ENCODE results near the gene CNOT8.
"Not testable (repeated sequence)": the region's sequence is repeated elsewhere in the genome, so short reads cannot be mapped to it uniquely, and the experiment has no call there.

The CNOT8 gene

DNA sequence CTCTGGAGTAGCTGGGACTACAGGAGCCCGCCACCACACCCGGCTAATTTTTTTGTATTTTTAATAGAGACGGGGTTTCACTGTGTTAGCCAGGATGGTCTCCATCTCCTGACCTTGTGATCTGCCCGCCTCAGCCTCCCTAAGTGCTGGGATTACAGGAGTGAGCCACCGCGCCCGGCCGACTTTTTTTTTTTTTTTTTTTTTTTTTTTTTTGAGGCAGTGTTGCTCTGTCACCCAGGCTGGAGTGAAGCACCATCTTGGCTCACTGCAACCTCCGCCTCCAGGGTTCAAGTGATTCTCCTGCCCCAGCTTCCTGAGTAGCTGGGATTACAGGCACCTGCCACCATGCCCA lies 22.8 kb upstream of the CNOT8 start:
- not testable (repeated sequence) for H3K79me1 ChIP-seq (ENCODE audit: low read length); H4K5ac ChIP-seq (ENCODE audit: low read length); H2BK120ac ChIP-seq (ENCODE audit: low read depth, low read length); H3K27ac ChIP-seq (ENCODE audit: low read depth, low read length); H3K4me1 ChIP-seq (ENCODE audit: control insufficient read depth, low read depth, low read length); H3K4ac ChIP-seq (ENCODE audit: low read depth, low read length); H4K8ac ChIP-seq (ENCODE audit: low read depth, low read length); H3K79me2 ChIP-seq (ENCODE audit: control insufficient read depth, insufficient read depth, low read length); H3K4me3 ChIP-seq (ENCODE audit: low read length); H3K36me3 ChIP-seq (ENCODE audit: control insufficient read depth, insufficient read depth, low read length); H3K9ac ChIP-seq (ENCODE audit: low read length); H2AK5ac ChIP-seq (ENCODE audit: low read length); H3K18ac ChIP-seq (ENCODE audit: low read length); H3K56ac ChIP-seq (ENCODE audit: low read length); H2BK5ac ChIP-seq (ENCODE audit: low read length); H3K4me2 ChIP-seq (ENCODE audit: low read length); H2BK15ac ChIP-seq (replicated peaks; ENCODE audit: low read depth); DNase-seq; H3K23ac ChIP-seq (ENCODE audit: low read length); H3K27me3 ChIP-seq (ENCODE audit: insufficient read depth, low read length, poor library complexity)
- no CpG with 5 or more reads among the region's 9 CpGs for WGBS (ENCODE audit: extremely low coverage, insufficient coverage, low lambda C conversion rate)

GRCh38 chr5:154836225-154836624 lies 22.2 kb upstream of the CNOT8 start:
- Histone ChIP-seq H4K8ac (ENCODE audit: low read depth, low read length) (no peak overlapping the region), H3K27me3 (ENCODE audit: insufficient read depth, low read length, poor library complexity) (no peaks in the 10 kb centered on the region), H3K23ac (ENCODE audit: low read length) (no peak overlapping the region), H2BK15ac (replicated peaks; ENCODE audit: low read depth) (no peak overlapping the region), H3K4me3 (ENCODE audit: low read length) (no peak overlapping the region), H3K4me1 (ENCODE audit: control insufficient read depth, low read depth, low read length) (peaks cover 4% of the 10 kb centered on the region), H3K9ac (ENCODE audit: low read length) (no peak overlapping the region), H2BK5ac (ENCODE audit: low read length) (no peak overlapping the region), H3K79me2 (ENCODE audit: control insufficient read depth, insufficient read depth, low read length) (no peaks in the 10 kb centered on the region), H3K56ac (ENCODE audit: low read length) (no peak overlapping the region), H3K27ac (ENCODE audit: low read depth, low read length) (no peak overlapping the region), H4K5ac (ENCODE audit: low read length) (no peak overlapping the region), H3K36me3 (ENCODE audit: control insufficient read depth, insufficient read depth, low read length) (peaks cover 2% of the 10 kb centered on the region), H3K4ac (ENCODE audit: low read depth, low read length) (no peak overlapping the region), H3K79me1 (ENCODE audit: low read length) (no peaks in the 10 kb centered on the region), H2AK5ac (ENCODE audit: low read length) (no peak overlapping the region), H3K18ac (ENCODE audit: low read length) (no peak overlapping the region), H3K4me2 (ENCODE audit: low read length) (no peak overlapping the region), H2BK120ac (ENCODE audit: low read depth, low read length) (no peak overlapping the region)
- WGBS (ENCODE audit: extremely low coverage, insufficient coverage, low lambda C conversion rate): no CpG with 5 or more reads among the region's 6 CpGs
- no peak for DNase-seq

- peaks cover 4% of the 10 kb centered on the region for H3K4me1 ChIP-seq (ENCODE audit: control insufficient read depth, low read depth, low read length)
- H4K8ac ChIP-seq (ENCODE audit: low read depth, low read length): no peak overlapping the region
- no peak overlapping the region for H4K5ac ChIP-seq (ENCODE audit: low read length)
- H3K9ac ChIP-seq (ENCODE audit: low read length): no peak overlapping the region
- H3K79me1 ChIP-seq (ENCODE audit: low read length): no peaks in the 10 kb centered on the region
- H3K36me3 ChIP-seq (ENCODE audit: control insufficient read depth, insufficient read depth, low read length): no peaks in the 10 kb centered on the region
- no peak overlapping the region for H2AK5ac ChIP-seq (ENCODE audit: low read length)
- H3K27ac ChIP-seq (ENCODE audit: low read depth, low read length): no peak overlapping the region
- no peaks in the 10 kb centered on the region for H3K27me3 ChIP-seq (ENCODE audit: insufficient read depth, low read length, poor library complexity)
- DNase-seq: no peak
- H3K4me3 ChIP-seq (ENCODE audit: low read length): no peak overlapping the region
- H3K4me2 ChIP-seq (ENCODE audit: low read length): no peak overlapping the region
- no peak overlapping the region for H3K4ac ChIP-seq (ENCODE audit: low read depth, low read length)
- no peak overlapping the region for H2BK15ac ChIP-seq (replicated peaks; ENCODE audit: low read depth)
- H3K79me2 ChIP-seq (ENCODE audit: control insufficient read depth, insufficient read depth, low read length): no peaks in the 10 kb centered on the region
- H3K18ac ChIP-seq (ENCODE audit: low read length): no peak overlapping the region
- no peak overlapping the region for H3K23ac ChIP-seq (ENCODE audit: low read length)
- no peak overlapping the region for H2BK5ac ChIP-seq (ENCODE audit: low read length)
- H3K56ac ChIP-seq (ENCODE audit: low read length): no peak overlapping the region
- no peak overlapping the region for H2BK120ac ChIP-seq (ENCODE audit: low read depth, low read length)
- WGBS (ENCODE audit: extremely low coverage, insufficient coverage, low lambda C conversion rate): no CpG with 5 or more reads among the region's 6 CpGs
Measured at GRCh38 chr5:154837009-154837901, 21.2 kb upstream of the CNOT8 start.

GRCh38 chr5:154840435-154841272 lies 17.8 kb upstream of the CNOT8 start:
- no peak overlapping the region for H3K9ac ChIP-seq (ENCODE audit: low read length)
- no peaks in the 10 kb centered on the region for H3K79me1 ChIP-seq (ENCODE audit: low read length)
- no peak overlapping the region for H3K23ac ChIP-seq (ENCODE audit: low read length)
- no peak overlapping the region for H3K4me2 ChIP-seq (ENCODE audit: low read length)
- no peak overlapping the region for H4K8ac ChIP-seq (ENCODE audit: low read depth, low read length)
- no peak overlapping the region for H3K4me3 ChIP-seq (ENCODE audit: low read length)
- no peaks in the 10 kb centered on the region for H3K79me2 ChIP-seq (ENCODE audit: control insufficient read depth, insufficient read depth, low read length)
- DNase-seq: peak; percentile 81
- H4K5ac ChIP-seq (ENCODE audit: low read length): no peak overlapping the region
- no peak overlapping the region for H2AK5ac ChIP-seq (ENCODE audit: low read length)
- H3K4ac ChIP-seq (ENCODE audit: low read depth, low read length): no peak overlapping the region
- no CpG with 5 or more reads among the region's 6 CpGs for WGBS (ENCODE audit: extremely low coverage, insufficient coverage, low lambda C conversion rate)
- H3K36me3 ChIP-seq (ENCODE audit: control insufficient read depth, insufficient read depth, low read length): no peaks in the 10 kb centered on the region
- H3K56ac ChIP-seq (ENCODE audit: low read length): no peak overlapping the region
- no peak overlapping the region for H2BK15ac ChIP-seq (replicated peaks; ENCODE audit: low read depth)
- no peak overlapping the region for H3K18ac ChIP-seq (ENCODE audit: low read length)
- H3K27me3 ChIP-seq (ENCODE audit: insufficient read depth, low read length, poor library complexity): no peaks in the 10 kb centered on the region
- no peak overlapping the region for H2BK5ac ChIP-seq (ENCODE audit: low read length)
- H2BK120ac ChIP-seq (ENCODE audit: low read depth, low read length): no peak overlapping the region
- H3K4me1 ChIP-seq (ENCODE audit: control insufficient read depth, low read depth, low read length): no peaks in the 10 kb centered on the region
- no peak overlapping the region for H3K27ac ChIP-seq (ENCODE audit: low read depth, low read length)

DNA sequence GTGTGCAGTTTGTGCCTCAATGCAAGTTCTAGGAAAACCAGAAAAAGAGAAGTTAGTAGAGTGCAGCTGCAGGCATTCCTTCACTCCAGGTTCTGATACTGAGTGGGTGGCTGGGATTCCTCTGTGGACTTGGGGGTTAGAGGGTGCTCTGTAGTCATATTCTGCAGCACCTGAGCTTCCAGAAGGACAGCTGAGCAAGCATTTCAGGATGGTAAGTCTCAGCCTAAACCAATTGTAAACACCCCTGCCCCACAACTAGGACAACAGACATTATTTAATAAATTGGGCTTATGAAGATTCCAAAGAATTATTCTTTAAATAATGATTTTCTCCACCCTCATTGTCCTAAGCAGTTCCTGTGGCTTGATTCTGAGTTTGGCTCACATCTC lies 17.2 kb upstream of the CNOT8 start:
- no peak overlapping the region for H4K8ac ChIP-seq (ENCODE audit: low read depth, low read length)
- H3K27me3 ChIP-seq (ENCODE audit: insufficient read depth, low read length, poor library complexity): no peaks in the 10 kb centered on the region
- H3K79me1 ChIP-seq (ENCODE audit: low read length): no peaks in the 10 kb centered on the region
- no peak overlapping the region for H3K27ac ChIP-seq (ENCODE audit: low read depth, low read length)
- no peak overlapping the region for H2BK120ac ChIP-seq (ENCODE audit: low read depth, low read length)
- H3K4me2 ChIP-seq (ENCODE audit: low read length): no peak overlapping the region
- no peak overlapping the region for H3K23ac ChIP-seq (ENCODE audit: low read length)
- no peaks in the 10 kb centered on the region for H3K4me1 ChIP-seq (ENCODE audit: control insufficient read depth, low read depth, low read length)
- no peak overlapping the region for H3K18ac ChIP-seq (ENCODE audit: low read length)
- DNase-seq: no peak
- H3K4ac ChIP-seq (ENCODE audit: low read depth, low read length): no peak overlapping the region
- no peak overlapping the region for H3K56ac ChIP-seq (ENCODE audit: low read length)
- H3K79me2 ChIP-seq (ENCODE audit: control insufficient read depth, insufficient read depth, low read length): no peaks in the 10 kb centered on the region
- H3K36me3 ChIP-seq (ENCODE audit: control insufficient read depth, insufficient read depth, low read length): no peaks in the 10 kb centered on the region
- no peak overlapping the region for H2BK15ac ChIP-seq (replicated peaks; ENCODE audit: low read depth)
- H4K5ac ChIP-seq (ENCODE audit: low read length): no peak overlapping the region
- no peak overlapping the region for H3K9ac ChIP-seq (ENCODE audit: low read length)
- no peak overlapping the region for H2BK5ac ChIP-seq (ENCODE audit: low read length)
- no peak overlapping the region for H3K4me3 ChIP-seq (ENCODE audit: low read length)
- H2AK5ac ChIP-seq (ENCODE audit: low read length): no peak overlapping the region
